ENCODE measurements around the gene ZNG1F.
A peak's percentile ranks its signal among the peaks of the same experiment; 100 is the strongest.
"Not testable (repeated sequence)": the region's sequence is repeated elsewhere in the genome, so short reads cannot be mapped to it uniquely, and the experiment has no call there.

The ZNG1F gene

GRCh38 chr9:41123396-41123795 lies 65.7 kb downstream of the ZNG1F start:
- DNase-seq (ENCODE audit: low spot score): not testable (repeated sequence)

DNA sequence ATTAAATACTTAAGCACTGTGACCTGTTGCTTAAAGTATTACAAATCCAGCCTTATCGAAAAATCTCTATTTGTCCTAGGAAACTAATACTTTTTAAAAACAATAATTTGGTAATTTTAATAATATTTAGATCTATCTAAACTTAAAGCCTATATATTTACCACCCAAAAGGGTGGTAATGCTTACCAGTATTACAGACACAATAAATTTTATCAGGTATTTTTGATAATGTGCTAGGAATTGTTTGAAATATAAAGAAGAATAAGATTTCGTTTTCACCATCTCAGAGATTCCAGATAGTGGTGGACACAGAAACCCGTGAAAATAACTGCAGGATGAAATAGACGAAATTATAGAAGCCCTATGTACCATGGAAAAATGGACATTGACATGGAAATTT lies 68.4 kb downstream of the ZNG1F start:
- DNase-seq (ENCODE audit: low spot score): not testable (repeated sequence)

DNA sequence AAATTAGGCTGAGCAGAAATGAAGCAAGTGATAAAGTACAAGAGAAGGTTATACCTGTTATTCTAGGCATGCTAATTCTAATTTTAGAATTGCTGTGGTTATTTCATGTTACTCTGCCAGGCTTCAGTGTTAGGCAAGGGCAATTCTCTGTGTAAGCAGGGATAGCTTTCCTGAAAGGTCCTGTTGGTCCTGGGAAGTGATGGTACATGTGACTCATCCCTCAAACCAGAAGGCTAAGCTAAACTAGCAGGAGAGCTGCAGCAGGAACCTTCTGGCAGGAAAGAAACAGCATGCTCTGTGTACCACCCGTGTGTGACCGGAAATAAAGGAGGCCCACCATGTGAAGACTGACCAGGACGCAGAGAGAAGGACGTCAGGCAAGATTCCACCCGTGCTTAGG lies 69.4 kb downstream of the ZNG1F start:
- DNase-seq (ENCODE audit: low spot score): not testable (repeated sequence)

DNA sequence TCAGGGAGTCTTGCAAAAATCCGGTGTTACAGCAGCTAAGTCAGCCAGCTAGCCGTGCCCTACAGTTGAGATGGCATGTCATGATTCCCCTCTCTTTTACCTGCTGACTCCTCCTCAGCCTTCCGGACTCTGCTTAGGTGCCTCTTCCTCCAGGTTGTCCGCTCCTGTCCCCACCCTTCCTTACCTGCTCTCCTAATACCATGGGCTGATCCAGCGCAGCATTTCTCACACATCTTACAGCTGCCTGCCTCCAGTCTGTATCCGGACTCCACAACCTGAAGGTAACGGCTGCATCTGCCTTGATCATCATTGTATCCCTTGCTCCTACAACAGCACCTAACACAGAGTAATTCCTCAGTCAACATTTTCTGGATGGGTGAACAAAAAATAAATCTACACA lies 69.8 kb downstream of the ZNG1F start:
- DNase-seq (ENCODE audit: low spot score): not testable (repeated sequence)

DNA sequence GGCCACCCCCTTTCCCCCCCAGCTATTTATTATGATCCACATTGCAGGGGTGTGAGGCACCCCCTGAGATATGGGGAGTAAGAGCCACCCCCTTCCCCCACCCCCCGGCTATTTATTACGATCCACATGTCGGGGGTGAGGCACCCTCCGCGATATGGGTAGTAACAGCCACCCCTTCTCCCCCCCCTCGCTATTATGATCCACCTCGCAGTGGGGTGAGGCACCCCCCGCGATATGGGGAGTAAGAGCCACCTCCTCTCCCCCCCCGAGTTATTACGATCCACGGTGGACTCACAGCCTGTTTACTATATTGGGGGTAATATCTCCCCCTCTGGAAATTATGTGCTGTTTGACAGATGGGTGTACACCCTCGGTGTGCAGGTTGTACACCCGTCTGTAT lies 75.8 kb downstream of the ZNG1F start:
- DNase-seq (ENCODE audit: low spot score): not testable (repeated sequence)

DNA sequence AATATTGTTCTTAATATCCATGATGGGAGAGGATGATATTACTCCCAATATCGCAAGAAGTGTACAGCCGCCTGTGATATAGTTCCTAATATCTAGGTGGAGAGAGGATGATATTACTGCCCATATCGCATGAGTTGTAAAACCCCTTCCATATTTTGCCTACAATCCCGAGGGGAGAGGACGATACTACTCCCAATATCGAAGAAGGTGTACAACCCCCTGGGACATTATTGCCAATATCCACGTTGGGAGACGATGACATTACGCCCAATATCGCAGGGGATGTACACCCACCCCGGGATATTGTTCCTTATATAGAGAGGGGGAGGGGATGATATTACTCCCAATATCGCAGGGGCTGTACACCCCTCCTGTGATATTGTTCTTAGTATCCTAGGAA lies 77.7 kb downstream of the ZNG1F start:
- not testable (repeated sequence) for DNase-seq (ENCODE audit: low spot score)

DNA sequence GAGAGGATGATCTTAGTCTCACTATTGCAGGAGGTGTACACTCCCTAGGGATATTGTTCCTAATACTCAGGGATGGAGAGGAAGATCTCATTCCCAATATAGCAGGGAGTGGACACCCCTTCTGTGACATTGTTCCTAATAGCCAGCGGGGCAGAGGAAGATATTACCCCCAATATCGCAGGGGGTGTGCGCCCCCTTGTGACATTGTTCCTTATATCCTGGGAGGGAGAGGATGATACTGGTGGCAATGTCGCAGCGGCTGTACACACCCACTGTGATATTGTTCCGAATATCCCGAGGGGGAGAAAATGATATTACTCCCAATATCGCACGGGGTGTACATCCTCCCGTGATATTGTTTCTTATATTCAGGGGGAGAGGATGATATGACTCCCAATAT lies 78.2 kb downstream of the ZNG1F start:
- DNase-seq (ENCODE audit: low spot score): not testable (repeated sequence)

- DNase-seq (ENCODE audit: low spot score): not testable (repeated sequence)
Observed at GRCh38 chr9:41109253-41109652, 79.9 kb downstream of the ZNG1F start.

DNA sequence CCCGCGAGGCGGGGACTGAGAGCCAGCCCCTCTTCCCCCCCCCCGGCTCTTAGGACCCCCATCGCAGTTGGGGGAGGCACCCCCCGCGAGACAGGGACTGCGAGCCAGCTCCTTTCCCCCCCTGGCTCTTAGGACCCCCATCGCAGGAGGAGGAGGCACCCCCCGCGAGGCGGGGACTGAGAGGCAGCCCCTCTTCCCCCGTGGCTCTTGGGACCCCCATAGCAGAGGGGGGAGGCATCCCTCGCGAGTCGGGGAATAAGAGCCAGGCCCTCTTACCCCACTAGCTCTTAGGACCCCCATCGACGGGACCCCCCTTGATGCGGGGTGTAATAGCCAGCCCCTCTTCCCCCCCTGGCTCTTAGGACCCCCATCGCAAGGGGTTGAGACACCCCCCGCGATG lies 80.3 kb downstream of the ZNG1F start:
- not testable (repeated sequence) for DNase-seq (ENCODE audit: low spot score)

- not testable (repeated sequence) for DNase-seq (ENCODE audit: low spot score)
Observed at GRCh38 chr9:41106472-41107116, 82.5 kb downstream of the ZNG1F start.

DNA sequence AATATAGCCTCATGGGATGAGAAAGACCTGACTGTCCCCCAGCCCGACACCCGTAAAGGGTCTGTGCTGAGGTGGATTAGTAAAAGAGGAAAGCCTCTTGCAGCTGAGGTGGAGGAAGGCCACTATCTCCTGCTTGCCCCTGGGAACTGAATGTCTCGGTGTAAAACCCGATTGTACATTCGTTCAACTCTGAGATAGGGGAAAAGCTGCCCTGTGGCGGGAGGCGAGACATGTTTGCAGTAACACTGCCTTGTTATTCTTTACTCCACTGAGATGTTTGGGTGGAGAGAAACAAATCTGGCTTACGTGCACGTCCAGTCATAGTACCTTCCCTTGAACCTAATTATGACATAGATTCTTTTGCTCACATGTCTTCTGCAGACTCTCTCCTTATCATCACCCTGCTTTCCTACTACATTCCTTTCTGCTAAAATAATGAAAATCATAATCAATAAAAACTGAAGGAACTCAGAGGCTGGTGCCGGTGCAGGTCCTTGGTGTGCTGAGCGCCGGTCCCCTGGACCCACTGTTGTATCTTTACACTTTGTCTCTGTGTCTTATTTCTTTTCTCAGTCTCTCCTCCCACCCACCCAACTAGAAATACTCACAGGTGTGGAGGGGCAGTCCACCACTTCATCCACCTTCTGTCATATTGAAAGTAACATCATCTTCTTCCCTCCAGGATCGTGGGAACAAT lies 83.4 kb downstream of the ZNG1F start:
- not testable (repeated sequence) for DNase-seq (ENCODE audit: low spot score)

GRCh38 chr9:41104542-41104941 lies 84.6 kb downstream of the ZNG1F start:
- not testable (repeated sequence) for DNase-seq (ENCODE audit: low spot score)

DNA sequence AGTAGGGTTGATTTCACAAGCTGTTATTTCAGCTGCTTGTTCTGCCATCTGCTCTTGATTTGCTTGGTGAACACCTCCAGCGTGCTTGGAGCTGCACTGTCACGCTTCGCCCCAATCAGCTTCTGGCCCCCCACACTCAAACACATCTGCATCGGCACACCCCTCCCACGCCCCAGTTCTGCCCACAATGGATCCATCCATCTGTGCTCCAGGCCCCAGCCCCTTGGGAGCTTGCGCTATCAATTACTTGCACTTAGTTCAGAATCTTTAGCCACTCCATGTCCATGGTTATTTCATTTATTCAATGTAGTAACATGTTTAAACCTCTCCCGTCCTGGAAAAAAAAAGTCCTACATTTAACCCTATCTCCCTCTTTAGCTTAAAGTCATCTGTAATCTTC lies 88.6 kb downstream of the ZNG1F start:
- not testable (repeated sequence) for DNase-seq (ENCODE audit: low spot score)

GRCh38 chr9:41098759-41099158 lies 90.4 kb downstream of the ZNG1F start:
- not testable (repeated sequence) for DNase-seq (ENCODE audit: low spot score)

DNA sequence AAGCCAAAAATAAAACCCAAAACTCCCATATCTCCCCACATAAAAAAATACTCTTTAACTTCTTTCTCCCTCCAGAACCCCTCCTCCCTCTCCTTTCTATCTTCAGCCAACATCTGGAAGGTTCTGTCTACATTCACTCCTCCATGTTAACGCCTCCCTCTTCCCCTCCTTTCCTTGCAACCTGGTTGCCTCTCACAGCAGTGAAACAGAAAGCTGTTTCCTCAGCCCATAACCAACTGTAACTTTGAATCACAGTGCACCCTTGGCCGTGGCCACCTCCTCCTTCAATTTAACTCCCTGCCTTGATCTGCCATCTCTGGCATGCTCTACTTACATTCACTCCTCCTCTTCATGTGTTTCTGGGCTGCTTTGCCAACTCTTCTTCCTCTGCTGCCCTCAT lies 94.1 kb downstream of the ZNG1F start:
- not testable (repeated sequence) for DNase-seq (ENCODE audit: low spot score)

GRCh38 chr9:41094010-41094773 lies 94.9 kb downstream of the ZNG1F start:
- DNase-seq (ENCODE audit: low spot score): not testable (repeated sequence)

- DNase-seq (ENCODE audit: low spot score): not testable (repeated sequence)
Observed at GRCh38 chr9:41090922-41091321, 98.2 kb downstream of the ZNG1F start.

- not testable (repeated sequence) for DNase-seq (ENCODE audit: low spot score)
Observed at GRCh38 chr9:41090386-41090785, 98.7 kb downstream of the ZNG1F start.

DNA sequence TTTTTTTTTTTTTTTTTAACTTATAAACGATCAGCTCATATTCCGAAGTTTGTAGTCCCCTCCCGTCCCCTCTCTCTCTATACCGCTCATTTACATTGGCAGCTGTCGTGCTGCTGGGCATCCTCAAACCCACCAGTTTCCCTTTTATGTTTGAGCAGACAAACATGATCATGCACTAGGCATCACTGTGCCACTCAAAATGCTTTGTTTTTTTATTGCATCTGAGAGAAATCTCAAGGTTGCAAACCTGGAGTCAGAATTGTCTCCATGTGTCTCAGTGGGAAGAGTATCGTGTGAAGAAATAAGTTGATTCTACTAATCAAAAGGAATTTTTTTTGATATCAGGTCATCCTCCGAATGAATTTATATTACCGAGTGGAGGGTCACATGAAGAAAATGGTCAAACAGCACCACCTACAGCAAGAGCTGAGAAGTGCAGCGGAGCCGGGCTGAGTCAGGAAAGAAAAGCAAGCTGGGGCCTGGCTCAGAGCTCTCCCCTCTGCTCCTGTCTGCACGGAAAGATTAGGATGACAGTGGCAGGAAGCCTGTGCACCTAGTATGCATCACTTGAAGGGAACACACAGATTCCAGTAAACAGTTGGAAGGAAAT lies 100.6 kb downstream of the ZNG1F start:
- DNase-seq (ENCODE audit: low spot score): not testable (repeated sequence)

GRCh38 chr9:41087929-41088328 lies 101.2 kb downstream of the ZNG1F start:
- DNase-seq (ENCODE audit: low spot score): not testable (repeated sequence)

DNA sequence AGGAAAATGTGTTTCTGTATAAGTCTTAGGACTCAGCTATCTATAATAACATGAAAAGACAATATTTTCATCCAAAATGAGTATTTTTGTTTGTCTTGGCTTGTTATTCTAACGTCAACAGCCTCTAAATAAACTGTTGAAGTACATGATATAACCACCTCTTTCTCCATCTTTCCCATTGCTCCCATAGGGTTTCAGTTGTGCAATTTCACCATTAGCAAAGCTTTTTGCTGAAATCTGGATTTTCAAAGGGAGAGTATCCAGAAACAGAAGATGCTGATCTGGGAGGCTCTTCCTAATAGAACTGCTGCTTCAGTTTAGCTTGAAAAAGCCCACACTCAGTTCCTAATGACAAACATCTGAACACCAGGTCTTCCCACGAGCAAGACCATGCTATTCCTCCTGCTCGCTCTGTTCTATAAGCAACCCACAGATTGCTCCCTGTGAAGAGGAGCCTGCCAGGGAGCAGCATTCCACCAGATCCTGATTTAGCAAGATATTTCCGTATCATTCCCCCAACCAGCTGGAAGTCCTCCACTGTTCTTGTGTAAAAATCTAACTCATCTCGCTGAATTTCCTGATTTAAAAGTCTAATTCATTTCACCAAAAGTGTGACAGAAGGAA lies 101.8 kb downstream of the ZNG1F start:
- peak; percentile 68 for DNase-seq (ENCODE audit: low spot score)

DNA sequence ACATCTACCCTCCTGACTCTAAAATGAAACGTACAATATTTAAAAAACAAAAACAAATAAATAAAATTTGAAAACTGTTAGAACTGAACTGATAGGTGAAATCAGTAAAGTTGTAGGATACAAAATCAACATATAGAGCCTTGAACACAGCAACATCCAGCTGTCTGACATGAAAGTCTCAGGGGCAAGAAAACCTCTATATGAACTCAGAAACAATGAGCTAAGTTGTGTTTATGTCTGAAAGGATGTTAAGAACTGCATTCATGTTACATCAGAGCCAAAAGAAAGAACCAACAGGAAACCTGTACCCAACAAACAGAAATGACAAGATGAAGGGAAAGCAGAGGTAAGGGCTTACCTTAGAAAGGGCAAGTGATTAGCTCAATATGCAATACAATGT lies 102.4 kb downstream of the ZNG1F start:
- not testable (repeated sequence) for DNase-seq (ENCODE audit: low spot score)

All from putamen (tissue), 1 donor.